ENCODE data around the gene CARD6. TPM values are rescaled to one million over a fixed set of nuclear protein-coding genes. Genes with fewer than 3 reads are reported as not detected.

Gene CARD6
- total and polyA plus RNA-seq, 9 of the 15 experiments (the other 6 are each of a cell fraction or from before 2014, with no cell fraction given) = 3.5 to 8.3 (median 5.9) TPM

GRCh38 chr5:40813698-40814281 is 27.4 kb upstream of the CARD6 start (continued):
- TF ChIP-seq, protein P1, sequence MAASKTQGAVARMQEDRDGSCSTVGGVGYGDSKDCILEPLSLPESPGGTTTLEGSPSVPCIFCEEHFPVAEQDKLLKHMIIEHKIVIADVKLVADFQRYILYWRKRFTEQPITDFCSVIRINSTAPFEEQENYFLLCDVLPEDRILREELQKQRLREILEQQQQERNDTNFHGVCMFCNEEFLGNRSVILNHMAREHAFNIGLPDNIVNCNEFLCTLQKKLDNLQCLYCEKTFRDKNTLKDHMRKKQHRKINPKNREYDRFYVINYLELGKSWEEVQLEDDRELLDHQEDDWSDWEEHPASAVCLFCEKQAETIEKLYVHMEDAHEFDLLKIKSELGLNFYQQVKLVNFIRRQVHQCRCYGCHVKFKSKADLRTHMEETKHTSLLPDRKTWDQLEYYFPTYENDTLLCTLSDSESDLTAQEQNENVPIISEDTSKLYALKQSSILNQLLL (CRISPR knock-in tag; IDR thresholded peaks at IDR 0.05; ENCODE audit: borderline replicate concordance) = no peak
- TF ChIP-seq ZZZ3 (IDR thresholded peaks at IDR 0.05) (no peak), ZNF639 (CRISPR knock-in tag; conservative IDR thresholded peaks at IDR 0.05 in 1 of 2, IDR thresholded peaks at IDR 0.05 in 1 of 2) (no peak), GABPB1 (CRISPR knock-in tag; IDR thresholded peaks at IDR 0.05) (no peak), CHD4 (IDR thresholded peaks at IDR 0.05; ENCODE audit: insufficient read depth, insufficient replicate concordance, low read depth, low read length, poor library complexity, severe bottlenecking) (no peak)

DNA sequence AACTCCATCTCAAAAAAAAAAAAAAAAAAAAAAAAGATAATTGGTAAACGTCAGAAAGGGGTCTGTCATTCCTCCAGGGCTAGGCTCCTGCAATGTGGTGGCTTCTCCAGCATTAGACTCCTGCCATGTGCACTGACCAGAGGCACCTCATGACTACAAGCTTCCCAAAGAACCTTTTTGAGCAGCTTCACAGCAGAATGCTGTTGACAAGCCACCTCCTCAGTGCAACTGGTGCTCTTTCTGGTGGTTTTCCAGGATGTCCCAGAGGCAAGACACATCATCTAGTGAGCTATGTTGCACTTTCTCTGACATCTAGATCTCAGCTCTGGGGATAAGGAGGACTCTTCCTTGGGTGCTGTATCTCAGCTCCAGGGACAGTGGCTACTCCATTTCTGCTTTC is 17.7 kb upstream of the CARD6 start:
- H3K9me3 ChIP-seq (replicated peaks; ENCODE audit: control insufficient read depth, insufficient read depth, low read depth, low read length) = no peaks in the 10 kb centered on the region
- in situ Hi-C loops (cut with MboI) (no loop called here), intact Hi-C loops (cut with micrococcal nuclease) (no loop called here)
- H2AFZ ChIP-seq (ENCODE audit: low read depth, low read length) = no peak overlapping the region
- ChIA-PET POLR2A (interaction anchor here (0.6 to 13.0 kb wide), 8 partner anchors 9 to 979 kb away, joined by 3 to 125 read pairs (median 22); partner anchors contain the start of gene RPL37), CTCF (ENCODE audit: low intra/inter-chr PET ratio) (no interaction called here)
- no peaks in the 10 kb centered on the region for H3K9me1 ChIP-seq (ENCODE audit: control insufficient read depth, insufficient read depth, low read length)
- H3K27ac ChIP-seq (ENCODE audit: extremely low read depth, low read depth, low read length) = peak overlapping the region; percentile 19; the same call in 1 of the 3 replicates
- no TSS peak for BruUV-seq (replicated peaks)
- H3K27me3 ChIP-seq (ENCODE audit: control insufficient read depth in 2 of 2, insufficient read depth in 2 of 2, low read length in 2 of 2) = no peaks in the 10 kb centered on the region
- peak overlapping the region in 1 of 2 experiments; percentile 56; a peak in 1 of 4 replicates for H3K9ac ChIP-seq (ENCODE audit: insufficient read depth in 1 of 2, low read depth in 2 of 2, low read length in 2 of 2)
- ATAC-seq = peak; percentile 5; the same call in 2 of the 3 replicates
- no peak overlapping the region for H3K4me3 ChIP-seq
- peaks cover 20% of the 10 kb centered on the region for H4K20me1 ChIP-seq (replicated peaks; ENCODE audit: control insufficient read depth, insufficient read depth, low read length)
- H3K36me3 ChIP-seq (ENCODE audit: control insufficient read depth, insufficient read depth, low read length) = peaks cover 31% of the 10 kb centered on the region
- no peak for FAIRE-seq
- peaks cover 4% of the 10 kb centered on the region; the same call in 1 of the 3 replicates for H3K79me2 ChIP-seq (ENCODE audit: control insufficient read depth, insufficient read depth, low read length)
- WGBS (ENCODE audit: insufficient coverage, low coverage, missing lambda C conversion rate) = 0% methylated on average over 1 of the region's 1 CpG
- DNase-seq (ENCODE audit: extremely low read depth in 1 of 4, low spot score in 3 of 4) = no peak
- H3K4me1 ChIP-seq (replicated peaks in 1 of 2; ENCODE audit: control insufficient read depth in 2 of 2, insufficient read depth in 2 of 2, low read length in 2 of 2) = peaks cover 0 to 6% of the 10 kb centered on the region in 2 experiments; a peak in 3 of 5 replicates
- H3K4me2 ChIP-seq (ENCODE audit: insufficient read depth, low read length) = no peak overlapping the region
- no peak for TF ChIP-seq HEY1 (CRISPR knock-in tag; IDR thresholded peaks at IDR 0.05; ENCODE audit: borderline replicate concordance)
- TF ChIP-seq CTBP1 (IDR thresholded peaks at IDR 0.05; ENCODE audit: borderline replicate concordance) = 0 out of 2 replicates have a peak, but pooled peaks have one; percentile 32
- TF ChIP-seq ZNF384 (IDR thresholded peaks at IDR 0.05; ENCODE audit: low read depth, low read length) = peak; percentile 30; the same call in 1 of the 2 replicates
- TF ChIP-seq, protein P2, sequence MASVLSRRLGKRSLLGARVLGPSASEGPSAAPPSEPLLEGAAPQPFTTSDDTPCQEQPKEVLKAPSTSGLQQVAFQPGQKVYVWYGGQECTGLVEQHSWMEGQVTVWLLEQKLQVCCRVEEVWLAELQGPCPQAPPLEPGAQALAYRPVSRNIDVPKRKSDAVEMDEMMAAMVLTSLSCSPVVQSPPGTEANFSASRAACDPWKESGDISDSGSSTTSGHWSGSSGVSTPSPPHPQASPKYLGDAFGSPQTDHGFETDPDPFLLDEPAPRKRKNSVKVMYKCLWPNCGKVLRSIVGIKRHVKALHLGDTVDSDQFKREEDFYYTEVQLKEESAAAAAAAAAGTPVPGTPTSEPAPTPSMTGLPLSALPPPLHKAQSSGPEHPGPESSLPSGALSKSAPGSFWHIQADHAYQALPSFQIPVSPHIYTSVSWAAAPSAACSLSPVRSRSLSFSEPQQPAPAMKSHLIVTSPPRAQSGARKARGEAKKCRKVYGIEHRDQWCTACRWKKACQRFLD (CRISPR knock-in tag; IDR thresholded peaks at IDR 0.05) = no peak
- no peak for TF ChIP-seq ZNF41 (CRISPR knock-in tag; conservative IDR thresholded peaks at IDR 0.05)
- TF ChIP-seq EP300 (IDR thresholded peaks at IDR 0.05; ENCODE audit: low read length) = no peak
